LNCAP (cell line): Measurements from ENCODE around the gene LYVE1.

Experiments
- CTCF ChIP-seq: fragments of 450-650 bp; IDR thresholded peaks from 2 replicates; pipeline ENCODE4 v1.5.1; 2017; ENCODE audit warnings: mild to moderate bottlenecking

Gene LYVE1

GRCh38 chr11:10605941-10606381 is 37.5 kb upstream of the LYVE1 start:
- TF ChIP-seq CTCF, result no peak

- no peak for TF ChIP-seq CTCF
These were observed 36.3 kb upstream of the LYVE1 start for GRCh38 chr11:10604798-10605197.

GRCh38 chr11:10604340-10604748 is 35.9 kb upstream of the LYVE1 start:
- TF ChIP-seq CTCF, result no peak

GRCh38 chr11:10603721-10604297 is 35.3 kb upstream of the LYVE1 start:
- TF ChIP-seq CTCF, result no peak

GRCh38 chr11:10602945-10603344 is 34.5 kb upstream of the LYVE1 start:
- no peak for TF ChIP-seq CTCF

- TF ChIP-seq CTCF, result no peak
These were observed 33.9 kb upstream of the LYVE1 start for GRCh38 chr11:10602366-10602765.

- TF ChIP-seq CTCF, result no peak
These were observed 33.4 kb upstream of the LYVE1 start for GRCh38 chr11:10601837-10602236.

- TF ChIP-seq CTCF, result no peak
These were observed 32.2 kb upstream of the LYVE1 start for GRCh38 chr11:10600570-10601248.
